Stomach smooth muscle (tissue), 2 donors: Measurements from ENCODE around the gene IL25.

Source experiments
- H3K27ac ChIP-seq: one replicate; pipeline ENCODE4 v1.7.0; 2013; ENCODE audit warnings: mild to moderate bottlenecking, low read length, inconsistent platforms
- H3K27me3 ChIP-seq, 2 donors: one replicate each; pipeline ENCODE4 v1.7.0; 2013; ENCODE audit warnings: low read length in 2 of 2; ENCODE audit not compliant: insufficient read depth in 2 of 2, control insufficient read depth in 1 of 2
- H3K36me3 ChIP-seq, 2 donors: one replicate each; pipeline ENCODE4 v1.7.0; 2013; ENCODE audit warnings: low read length in 2 of 2; ENCODE audit not compliant: control insufficient read depth in 2 of 2, insufficient read depth in 2 of 2
- H3K4me1 ChIP-seq: one replicate; pipeline ENCODE4 v1.7.0; 2013; ENCODE audit warnings: low read length; ENCODE audit not compliant: control insufficient read depth, insufficient read depth
- H3K4me3 ChIP-seq, 2 donors: one replicate each; pipeline ENCODE4 v1.7.0; 2013; ENCODE audit warnings: low read length in 2 of 2
- H3K9ac ChIP-seq, 2 donors: one replicate each; pipeline ENCODE4 v1.7.0; 2013; ENCODE audit warnings: low read length in 2 of 2, mild to moderate bottlenecking in 1 of 2
- H3K9me3 ChIP-seq, 2 donors: one replicate each; pipeline ENCODE4 v1.7.0; 2013; ENCODE audit warnings: low read length in 2 of 2; ENCODE audit not compliant: control insufficient read depth in 2 of 2
- donor health status: healthy.
- donor health status: Pancreatic carcinoma.

The IL25 gene

GRCh38 chr14:23345987-23346692, 26.5 kb upstream of the IL25 start:
- no peaks in the 10 kb centered on the region for H3K9me3 ChIP-seq
- H3K27ac ChIP-seq, result no peak overlapping the region
- no peaks in the 10 kb centered on the region for H3K4me1 ChIP-seq
- peaks cover 0 to 2% of the 10 kb centered on the region in 2 donors for H3K36me3 ChIP-seq
- H3K9ac ChIP-seq, result no peak overlapping the region
- no peaks in the 10 kb centered on the region for H3K27me3 ChIP-seq
- no peak overlapping the region for H3K4me3 ChIP-seq

- Histone ChIP-seq H3K4me1 (peaks cover 4% of the 10 kb centered on the region), H3K36me3 (peaks cover 0 to 2% of the 10 kb centered on the region in 2 donors), H3K27me3 (no peaks in the 10 kb centered on the region), H3K27ac (no peak overlapping the region), H3K4me3 (no peak overlapping the region), H3K9me3 (no peaks in the 10 kb centered on the region), H3K9ac (no peak overlapping the region)
Measured at GRCh38 chr14:23346693-23347405, 25.8 kb upstream of the IL25 start.

- Histone ChIP-seq H3K27ac (no peak overlapping the region), H3K9ac (no peak overlapping the region), H3K9me3 (no peaks in the 10 kb centered on the region), H3K4me3 (no peak overlapping the region), H3K4me1 (peaks cover 10% of the 10 kb centered on the region), H3K36me3 (peaks cover 0 to 2% of the 10 kb centered on the region in 2 donors), H3K27me3 (no peaks in the 10 kb centered on the region)
Measured at GRCh38 chr14:23347406-23348296, 25.0 kb upstream of the IL25 start.

- no peaks in the 10 kb centered on the region for H3K9me3 ChIP-seq
- H3K36me3 ChIP-seq, result peaks cover 0 to 2% of the 10 kb centered on the region in 2 donors
- no peak overlapping the region for H3K9ac ChIP-seq
- H3K4me3 ChIP-seq, result no peak overlapping the region
- no peak overlapping the region for H3K27ac ChIP-seq
- peaks cover 17% of the 10 kb centered on the region for H3K4me1 ChIP-seq
- H3K27me3 ChIP-seq, result no peaks in the 10 kb centered on the region
Measured at GRCh38 chr14:23348297-23348655, 24.3 kb upstream of the IL25 start.

- no peaks in the 10 kb centered on the region for H3K9me3 ChIP-seq
- no peak overlapping the region for H3K9ac ChIP-seq
- no peaks in the 10 kb centered on the region for H3K27me3 ChIP-seq
- peaks cover 0 to 2% of the 10 kb centered on the region in 2 donors for H3K36me3 ChIP-seq
- H3K4me3 ChIP-seq, result no peak overlapping the region
- H3K27ac ChIP-seq, result no peak overlapping the region
- peaks cover 19% of the 10 kb centered on the region for H3K4me1 ChIP-seq
Measured at GRCh38 chr14:23349156-23349845, 23.3 kb upstream of the IL25 start.

- H3K9ac ChIP-seq, result peak overlapping the region in 1 of 2 donors; percentile 55
- H3K27ac ChIP-seq, result peak overlapping the region; percentile 42
- peak overlapping the region; percentile 23 to 81 for H3K4me3 ChIP-seq
Measured at GRCh38 chr14:23351681-23352505, 20.7 kb upstream of the IL25 start.

GRCh38 chr14:23352506-23353432, 19.8 kb upstream of the IL25 start, which contains the start of gene SLC22A17:
SLC22A17 (minus strand) TSS chr14:23352887.
- peaks cover 19% of the 10 kb centered on the region for H3K4me1 ChIP-seq
- peaks cover 0 to 3% of the 10 kb centered on the region in 2 donors for H3K36me3 ChIP-seq
- H3K9me3 ChIP-seq, result no peaks in the 10 kb centered on the region
- peak within 1 kb of the TSS; percentile 13 to 55 for H3K9ac ChIP-seq
- H3K4me3 ChIP-seq, result peak within 1 kb of the TSS; percentile 23 to 81
- no peaks in the 10 kb centered on the region for H3K27me3 ChIP-seq
- H3K27ac ChIP-seq, result peak within 1 kb of the TSS; percentile 42

More at GRCh38 chr14:23351681-23352505, 20.7 kb upstream of the IL25 start:
- peaks cover 0 to 2% of the 10 kb centered on the region in 2 donors for H3K36me3 ChIP-seq
- H3K4me1 ChIP-seq, result peaks cover 19% of the 10 kb centered on the region
- H3K9me3 ChIP-seq, result no peaks in the 10 kb centered on the region
- no peaks in the 10 kb centered on the region for H3K27me3 ChIP-seq

- Histone ChIP-seq H3K9ac (no peak overlapping the region), H3K4me1 (peaks cover 19% of the 10 kb centered on the region), H3K27me3 (no peaks in the 10 kb centered on the region), H3K36me3 (peaks cover 0 to 6% of the 10 kb centered on the region in 2 donors), H3K9me3 (no peaks in the 10 kb centered on the region), H3K27ac (peak overlapping the region; percentile 42), H3K4me3 (no peak overlapping the region)
Measured at GRCh38 chr14:23353433-23353780, 19.2 kb upstream of the IL25 start.

GRCh38 chr14:23354990-23355389, 17.6 kb upstream of the IL25 start:
- Histone ChIP-seq H3K9me3 (no peaks in the 10 kb centered on the region), H3K4me3 (no peak overlapping the region), H3K27me3 (no peaks in the 10 kb centered on the region), H3K27ac (no peak overlapping the region), H3K4me1 (peaks cover 20% of the 10 kb centered on the region), H3K9ac (no peak overlapping the region), H3K36me3 (peaks cover 0 to 6% of the 10 kb centered on the region in 2 donors)
